Measurements from ENCODE around the gene TBC1D5.
"Not testable (repeated sequence)": the region's sequence is repeated elsewhere in the genome, so short reads cannot be mapped to it uniquely, and the experiment has no call there.

TBC1D5 gene

DNA sequence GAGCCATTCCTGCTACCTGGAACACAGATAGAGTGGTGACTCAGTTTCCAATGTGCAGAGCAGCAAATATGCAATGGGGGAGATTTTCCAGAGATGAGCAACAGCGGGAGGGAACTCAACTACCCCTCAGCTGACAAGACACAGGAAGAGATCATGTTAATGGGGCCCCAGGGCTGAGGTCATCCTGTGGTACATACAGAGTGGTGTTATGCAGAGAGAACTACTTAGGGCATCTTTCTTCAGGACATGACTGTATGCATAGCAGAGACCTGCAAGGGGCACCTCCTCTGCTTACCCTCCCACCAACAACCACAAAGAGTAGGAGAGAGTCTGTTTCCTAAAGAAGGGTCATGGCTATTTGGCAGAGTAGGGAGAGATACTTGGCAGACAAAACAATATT lies 6.8 kb upstream of the TBC1D5 start:
- in situ Hi-C loops (cut with MboI; ENCODE audit: low sequenced_read_pairs), result no loop called here

DNA sequence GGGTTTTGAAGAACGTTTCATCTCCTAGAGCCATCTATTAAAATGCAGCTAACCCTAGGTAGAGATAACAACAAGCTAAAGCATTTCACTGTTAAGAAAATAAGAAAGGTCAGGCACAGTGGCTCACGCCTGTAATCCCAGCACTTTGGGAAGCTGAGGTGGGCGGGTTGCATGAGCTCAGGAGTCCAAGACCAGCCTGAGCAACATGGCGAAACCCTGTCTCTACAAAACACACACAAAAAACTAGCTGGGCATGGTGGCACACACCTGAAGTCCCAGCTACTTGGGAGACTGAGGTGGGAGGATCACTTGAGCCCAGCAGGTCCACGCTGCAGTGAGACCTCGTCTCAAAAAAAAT lies 5.4 kb upstream of the TBC1D5 start:
- in situ Hi-C loops (cut with MboI; ENCODE audit: low sequenced_read_pairs), result no loop called here

DNA sequence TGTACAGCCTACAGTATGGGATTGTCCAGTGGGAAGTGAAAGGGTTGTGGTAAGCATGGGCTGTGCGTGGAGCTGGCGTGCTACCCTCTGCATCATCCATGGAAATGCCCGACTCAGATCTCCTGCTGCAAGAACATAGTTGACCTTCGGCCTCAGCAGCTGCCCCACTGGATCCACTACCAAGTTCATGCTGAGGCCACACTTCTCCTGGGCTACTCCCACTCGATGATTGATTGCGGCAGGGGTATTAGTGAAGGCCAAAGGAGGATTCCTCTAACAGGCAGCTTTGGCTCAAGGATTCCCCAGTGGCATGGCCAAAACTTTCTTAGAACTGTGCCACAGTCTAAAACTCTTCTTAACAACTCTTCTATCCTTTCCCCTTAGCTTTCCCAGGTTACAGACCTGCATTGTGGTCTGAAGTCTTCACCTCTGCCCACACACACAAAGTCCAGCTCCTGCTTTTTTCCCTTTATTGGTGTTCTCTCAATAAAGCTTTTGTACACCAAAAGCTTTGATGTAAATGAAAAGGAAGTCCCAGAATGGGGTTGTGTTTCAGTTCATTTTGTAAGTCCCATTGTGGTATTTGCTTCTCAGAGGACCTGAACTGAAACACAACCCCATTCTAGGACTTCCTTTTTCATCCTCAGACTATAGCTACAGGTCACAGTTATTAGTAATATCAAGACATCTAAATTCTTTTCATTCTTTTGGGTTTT lies 4.9 kb upstream of the TBC1D5 start:
- in situ Hi-C loops (cut with MboI; ENCODE audit: low sequenced_read_pairs), result no loop called here

DNA sequence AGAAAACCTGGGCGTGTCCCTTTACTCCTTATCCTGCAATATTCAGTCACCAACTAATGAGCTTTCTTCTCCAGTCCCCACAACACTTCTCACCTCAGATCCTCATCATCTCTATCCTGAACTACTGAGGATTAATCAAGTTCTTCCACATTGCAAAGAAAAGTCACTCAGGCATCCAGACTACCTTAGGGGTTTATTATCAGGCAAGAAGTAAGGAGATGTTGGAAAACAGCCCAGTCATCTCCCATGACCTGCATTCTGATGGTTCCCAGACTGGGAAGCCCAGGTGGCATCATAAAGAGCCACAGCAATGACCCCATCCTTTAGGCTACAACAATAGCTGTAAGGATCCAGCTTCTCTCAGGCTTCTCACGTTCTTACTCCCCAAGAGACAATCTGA lies 3.5 kb upstream of the TBC1D5 start:
- in situ Hi-C loops (cut with MboI; ENCODE audit: low sequenced_read_pairs), result no loop called here

GRCh38 chr3:17745301-17745700 lies 2.9 kb upstream of the TBC1D5 start:
- in situ Hi-C loops (cut with MboI; ENCODE audit: low sequenced_read_pairs), result no loop called here

DNA sequence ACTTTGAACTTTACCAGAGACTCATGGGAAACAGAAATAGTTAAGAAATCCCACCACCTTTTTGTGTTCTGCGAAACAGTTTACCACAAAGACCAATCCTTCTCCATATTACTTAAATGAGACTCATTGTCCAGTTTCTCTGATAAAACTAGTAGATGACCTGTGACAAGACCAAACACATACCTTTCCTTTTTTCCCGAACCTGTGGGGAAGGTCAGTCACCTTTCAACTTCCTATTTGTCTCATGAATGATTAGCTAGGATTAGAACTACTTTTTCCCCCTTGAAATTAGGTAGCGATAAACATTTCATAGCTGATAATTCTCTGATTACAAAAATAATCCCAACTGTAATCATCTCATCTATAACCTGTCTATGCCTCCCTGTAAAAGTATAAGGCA lies 2.3 kb upstream of the TBC1D5 start:
- in situ Hi-C loops (cut with MboI; ENCODE audit: low sequenced_read_pairs), result no loop called here

DNA sequence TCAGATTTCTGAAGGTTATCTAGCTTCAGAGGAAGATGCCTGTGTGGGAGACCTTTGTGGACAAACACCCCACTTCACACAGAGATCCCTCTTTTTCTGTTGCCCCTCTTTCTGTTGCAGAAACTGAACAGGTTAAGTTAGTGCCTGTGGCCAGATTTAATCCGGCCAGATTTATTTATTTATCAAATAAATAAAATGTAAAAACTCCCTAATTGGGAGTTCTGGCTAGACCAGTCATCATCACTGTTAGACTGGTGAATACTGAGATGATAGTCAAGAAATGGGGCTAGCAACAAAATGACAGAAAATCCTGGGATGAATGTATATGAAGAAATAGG lies 1.2 kb upstream of the TBC1D5 start:
- in situ Hi-C loops (cut with MboI; ENCODE audit: low sequenced_read_pairs), result no loop called here

GRCh38 chr3:17742880-17743657 lies 638 bp upstream of the TBC1D5 start:
- in situ Hi-C loops (cut with MboI; ENCODE audit: low sequenced_read_pairs), result no loop called here

- in situ Hi-C loops (cut with MboI; ENCODE audit: low sequenced_read_pairs), result no loop called here
Measured at GRCh38 chr3:17741621-17742101, 770 bp downstream of the TBC1D5 start.

GRCh38 chr3:17740721-17741141 lies 1.7 kb downstream of the TBC1D5 start:
- in situ Hi-C loops (cut with MboI; ENCODE audit: low sequenced_read_pairs), result no loop called here

- in situ Hi-C loops (cut with MboI; ENCODE audit: low sequenced_read_pairs), result no loop called here
Measured at GRCh38 chr3:17738921-17739320, 3.5 kb downstream of the TBC1D5 start.

- in situ Hi-C loops (cut with MboI; ENCODE audit: low sequenced_read_pairs), result no loop called here
Measured at GRCh38 chr3:17738219-17738618, 4.2 kb downstream of the TBC1D5 start.

DNA sequence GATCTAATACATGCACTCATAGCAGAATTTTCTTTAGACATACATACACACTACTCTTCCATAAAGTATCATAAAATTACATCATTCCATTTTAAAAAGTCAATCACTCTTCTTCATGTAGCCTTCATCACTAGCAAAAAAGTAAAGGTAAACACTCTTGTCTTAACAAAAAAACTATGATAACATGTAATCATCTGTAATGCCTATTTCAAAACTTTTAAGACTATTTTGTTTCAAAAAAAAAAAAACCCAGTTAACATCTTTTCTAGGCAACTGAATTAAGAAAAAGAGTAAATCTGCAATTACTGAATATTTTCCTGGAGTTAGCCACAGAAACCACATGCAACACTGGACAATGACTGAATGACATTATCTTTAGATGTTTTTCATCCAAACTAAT lies 4.8 kb downstream of the TBC1D5 start:
- in situ Hi-C loops (cut with MboI; ENCODE audit: low sequenced_read_pairs), result no loop called here

DNA sequence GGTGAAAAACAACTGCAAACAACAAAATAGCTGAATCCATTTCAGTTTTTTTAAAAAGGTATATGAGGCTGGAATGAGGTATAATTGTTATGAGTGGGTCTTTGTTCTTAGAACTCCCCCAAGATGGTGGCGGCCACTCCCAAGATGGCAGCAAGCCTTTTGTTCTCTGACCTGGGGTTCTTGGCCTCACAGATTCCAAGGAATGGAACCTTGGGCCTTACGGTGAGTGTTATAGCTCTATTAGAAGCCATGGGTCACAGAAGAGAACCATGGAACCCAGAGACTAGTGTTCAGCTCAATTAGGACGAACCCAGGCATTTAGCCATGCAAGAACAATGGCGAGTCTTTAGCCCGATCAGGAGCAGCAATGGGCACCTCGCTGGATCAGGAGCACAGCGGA lies 7.1 kb downstream of the TBC1D5 start:
- in situ Hi-C loops (cut with MboI; ENCODE audit: low sequenced_read_pairs), result not testable (repeated sequence)

GRCh38 chr3:17733768-17734167 lies 8.7 kb downstream of the TBC1D5 start:
- in situ Hi-C loops (cut with MboI; ENCODE audit: low sequenced_read_pairs), result no loop called here

DNA sequence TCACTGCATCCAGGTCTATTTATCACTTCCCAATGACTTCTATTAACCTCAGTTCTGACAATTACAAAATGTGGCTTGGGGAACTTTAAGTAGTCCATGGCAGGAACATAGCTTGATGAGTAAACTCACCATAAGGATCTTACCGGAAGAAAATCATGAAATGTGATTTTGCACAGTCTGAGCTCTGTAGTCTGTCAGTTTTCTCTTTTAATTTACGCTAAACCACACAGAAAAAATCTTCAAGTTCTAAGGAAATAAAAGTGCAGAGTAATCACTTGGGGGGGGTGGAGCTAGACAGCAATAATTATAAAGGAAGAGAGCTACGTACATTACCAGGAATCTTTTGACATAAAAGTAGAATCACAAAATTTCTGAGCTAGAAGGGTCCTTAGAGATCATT lies 9.2 kb downstream of the TBC1D5 start:
- in situ Hi-C loops (cut with MboI; ENCODE audit: low sequenced_read_pairs), result no loop called here

DNA sequence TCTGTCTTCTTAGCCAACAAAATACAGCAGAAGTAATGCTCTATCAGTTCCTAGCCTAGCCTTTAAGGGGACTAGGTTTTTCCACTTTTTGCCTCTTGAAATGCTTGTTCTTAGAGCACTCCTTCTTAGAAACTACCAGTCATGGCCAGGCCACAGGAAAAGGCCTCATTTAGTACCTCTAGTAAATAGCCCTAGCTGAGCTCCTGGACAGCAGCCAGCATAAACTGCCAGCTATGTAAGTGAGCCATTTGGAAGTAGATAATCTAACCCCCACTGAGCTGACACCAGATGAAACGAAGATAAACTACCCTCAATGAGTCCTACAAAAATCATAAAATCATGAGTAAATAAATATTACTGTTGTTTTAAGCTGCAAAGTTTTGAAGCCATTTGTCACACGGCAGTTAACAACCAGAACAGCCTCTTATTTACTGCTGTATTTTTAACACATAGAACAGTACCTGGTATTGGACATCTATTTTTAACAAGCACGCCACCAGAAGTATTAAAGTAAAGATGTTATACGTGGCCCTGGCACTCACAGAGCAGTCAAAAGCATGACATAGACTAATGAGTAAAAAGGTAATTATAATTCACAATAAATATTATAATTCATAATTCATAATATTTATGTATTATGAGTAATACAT lies 12.0 kb downstream of the TBC1D5 start:
- in situ Hi-C loops (cut with MboI; ENCODE audit: low sequenced_read_pairs), result no loop called here

DNA sequence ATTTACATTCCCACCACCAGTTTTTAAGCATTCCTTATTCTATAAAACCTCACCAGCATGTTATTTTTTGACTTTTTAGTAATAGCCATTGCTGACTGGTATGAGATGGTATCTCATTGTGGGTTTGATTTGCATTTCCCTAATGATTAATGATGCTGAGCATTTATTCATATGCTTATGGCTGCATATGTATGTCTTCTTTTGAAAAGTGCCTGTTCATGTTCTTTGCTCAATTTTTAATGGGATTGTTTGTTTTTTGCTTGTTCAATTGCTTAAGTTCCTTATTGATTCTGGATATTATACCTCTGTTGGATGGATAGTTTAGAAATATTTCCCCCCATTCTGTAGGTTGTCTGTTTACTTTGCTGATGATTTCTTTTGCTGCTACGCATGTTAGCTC lies 16.1 kb downstream of the TBC1D5 start:
- in situ Hi-C loops (cut with MboI; ENCODE audit: low sequenced_read_pairs), result no loop called here

GRCh38 chr3:17725844-17726243 lies 16.6 kb downstream of the TBC1D5 start:
- in situ Hi-C loops (cut with MboI; ENCODE audit: low sequenced_read_pairs), result not testable (repeated sequence)

DNA sequence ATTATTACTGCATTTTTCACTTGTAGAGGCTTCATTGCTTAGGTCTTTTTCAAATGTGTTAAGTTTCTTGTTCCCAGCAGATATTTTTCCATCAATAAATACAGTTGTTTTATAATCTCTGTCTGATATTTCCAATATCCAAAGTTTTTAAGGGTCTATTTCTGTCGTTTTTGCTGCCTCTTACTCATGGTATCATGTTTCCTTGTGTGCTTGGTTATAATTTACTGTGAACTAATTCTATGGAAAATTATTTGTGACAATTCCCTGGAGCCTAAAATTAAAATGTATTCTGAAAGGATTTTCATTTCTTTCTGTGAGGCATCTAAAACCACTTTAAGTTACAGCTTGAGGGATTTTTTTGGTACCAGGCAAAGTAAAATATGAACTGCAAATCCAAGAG lies 17.5 kb downstream of the TBC1D5 start:
- in situ Hi-C loops (cut with MboI; ENCODE audit: low sequenced_read_pairs), result no loop called here

DNA sequence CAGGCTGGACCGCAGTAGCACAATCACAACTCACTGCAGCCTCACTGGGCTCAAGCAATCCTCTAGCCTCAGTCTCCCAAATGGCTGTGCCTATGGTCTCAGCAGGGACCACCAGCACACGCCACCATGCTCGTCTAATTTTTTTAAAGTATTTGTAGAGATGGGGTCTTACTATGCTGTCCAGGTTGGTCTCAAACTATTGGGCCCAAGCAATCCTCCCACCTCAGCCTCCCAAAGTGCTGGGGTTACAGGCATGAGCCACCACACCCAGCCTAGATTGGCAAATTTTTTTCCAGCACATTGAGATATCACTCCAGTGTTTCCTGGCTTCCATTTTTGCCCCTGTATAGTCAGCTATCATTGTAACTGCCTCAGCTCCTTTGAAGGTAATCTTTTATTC lies 18.3 kb downstream of the TBC1D5 start:
- in situ Hi-C loops (cut with MboI; ENCODE audit: low sequenced_read_pairs), result no loop called here

GRCh38 chr3:17717411-17717810 lies 25.0 kb downstream of the TBC1D5 start:
- in situ Hi-C loops (cut with MboI; ENCODE audit: low sequenced_read_pairs), result no loop called here

All from HL-60/S4 treated with phorbol 12-myristate 13-acetate at 8.2 ng/mL for 4 days and 3 days (cell line).